Heart left ventricle (tissue), 13 donors: ENCODE data around the gene TAS2R13.

Experiments used
- CTCF ChIP-seq, 12 donors: fragments of 200-600 bp; sonication (generic) in 4 of 12; IDR thresholded peaks; one replicate each; pipeline versions ENCODE4 v1.5.0 to v1.8.0; 2018 to 2022; ENCODE audit warnings: antibody characterized with exemption in 12 of 12, mild to moderate bottlenecking in 5 of 12
- POLR2A ChIP-seq, 2 donors: fragments of 450-650 bp; IDR thresholded peaks; one replicate each; pipeline ENCODE4 v1.6.1; 2017; ENCODE audit warnings: antibody characterized with exemption in 2 of 2, mild to moderate bottlenecking in 2 of 2, moderate library complexity in 2 of 2
- donor health status: ischemic (EF 13 %, LVEDD 7.1; RV severe dilation, severe dysfunction).
- donor health status: DM: no; HTN: yes; CAD: no.
- donor health status: DM: no; HTN: no; CAD: no.
- donor health status: ischemic (EF 25% LVEDD 6.9; RV normal size, moderate dysfunction).
- donor health status: ischemic (EF 25% LVEDD 5.7; RV mildly dilated, moderate dysfunction).
- donor health status: ischemic (EF 35%, LVEDD 5.7; RV mildly dilated, moderate dysfunction).
- donor health status: nonischemic (EF 11% LVEDD 7.7; RV severe dilation, severe dysfunction).
- donor health status: DM: yes; HTN: yes; CAD: no.
- donor health status: PGD.
- donor health status: ischemic (EF 29% LVEDD 5.4; RV normal size, mild dysfunction).
- donor health status: nonischemic (EF 23%, LVEDD 6.1; RV moderate dilation, normal function).

DNA sequence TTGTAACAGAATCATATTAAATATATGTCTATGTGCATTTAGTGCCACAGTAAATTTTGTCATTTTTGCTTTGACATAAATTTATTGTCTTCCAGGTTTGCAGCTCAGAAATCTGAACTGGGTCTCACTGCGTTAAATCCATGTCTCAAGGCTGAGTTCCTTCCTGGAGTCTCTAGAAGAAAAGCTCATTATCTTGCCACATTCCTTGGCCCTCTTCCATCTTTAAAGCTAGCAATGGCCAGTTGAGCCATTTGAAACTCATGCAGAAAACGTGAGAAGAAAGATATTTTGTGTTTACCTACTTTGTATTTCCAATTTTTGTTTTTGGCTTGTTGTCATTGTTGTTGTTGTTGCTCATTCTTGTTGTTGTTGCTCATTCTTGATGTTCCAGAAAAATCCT lies 36.0 kb downstream of the TAS2R13 start:
- no peak for TF ChIP-seq CTCF (IDR thresholded peaks at IDR 0.05)
- no peak for TF ChIP-seq POLR2A (IDR thresholded peaks at IDR 0.05)
